HepG2 (cell line): Measurements from ENCODE around the gene ITGAE. TPM values are rescaled to one million over a fixed set of nuclear protein-coding genes. Genes with fewer than 3 reads are reported as not detected.

Source experiments
- ATF4 ChIP-seq, 2 experiments: fragments of 450-650 bp in 1 of 2; sonication (generic) in 1 of 2; formaldehyde crosslinking; IDR thresholded peaks; 2 replicates each; pipeline versions ENCODE4 v1.5.0 to v1.8.0; 2020 to 2022; ENCODE audit warnings: mild to moderate bottlenecking in 1 of 2, missing genetic modification reagents in 1 of 2
- BRD4 ChIP-seq: sonication (generic); formaldehyde crosslinking; IDR thresholded peaks from 2 replicates; pipeline ENCODE4 v1.4.0; 2020; ENCODE audit warnings: missing genetic modification reagents
- E2F5 ChIP-seq: sonication (generic); formaldehyde crosslinking; conservative IDR thresholded peaks from 2 replicates; pipeline ENCODE4 v1.4.0; 2020; ENCODE audit warnings: missing genetic modification reagents
- GABPA ChIP-seq, 2 experiments: IDR thresholded peaks; 2 replicates each; pipeline ENCODE4 v1.6.1; 2011 to 2016; ENCODE audit warnings: low read depth in 2 of 2, low read length in 1 of 2, missing biosample characterization in 1 of 2, missing genetic modification characterization in 1 of 2
- MYPOP ChIP-seq: sonication (generic); formaldehyde crosslinking; IDR thresholded peaks from 2 replicates; pipeline ENCODE4 v1.8.1; 2023; ENCODE audit warnings: mild to moderate bottlenecking, moderate library complexity, missing genetic modification reagents
- WIZ ChIP-seq: sonication (generic); formaldehyde crosslinking; IDR thresholded peaks from 2 replicates; pipeline ENCODE4 v1.5.1; 2020; ENCODE audit warnings: mild to moderate bottlenecking, missing genetic modification reagents
- ZNF121 ChIP-seq: sonication (generic); formaldehyde crosslinking; IDR thresholded peaks from 2 replicates; pipeline ENCODE4 v1.5.0; 2020; ENCODE audit warnings: mild to moderate bottlenecking, missing genetic modification reagents
- ZNF18 ChIP-seq: sonication (generic); formaldehyde crosslinking; IDR thresholded peaks from 2 replicates; pipeline ENCODE4 v1.8.0; 2022; ENCODE audit warnings: mild to moderate bottlenecking, missing genetic modification reagents; ENCODE audit not compliant: insufficient replicate concordance
- ZNF337 ChIP-seq: sonication (generic); formaldehyde crosslinking; IDR thresholded peaks from 2 replicates; pipeline ENCODE4 v1.5.1; 2020; ENCODE audit warnings: missing genetic modification reagents, low read depth, mild to moderate bottlenecking, borderline replicate concordance
- ZNF367 ChIP-seq: sonication (generic); formaldehyde crosslinking; IDR thresholded peaks from 2 replicates; pipeline ENCODE4 v1.4.0; 2020; ENCODE audit warnings: missing genetic modification reagents, borderline replicate concordance
- ZNF547 ChIP-seq: sonication (generic); formaldehyde crosslinking; IDR thresholded peaks from 2 replicates; pipeline ENCODE4 v1.5.1; 2020; ENCODE audit warnings: mild to moderate bottlenecking, missing genetic modification reagents
- ZNF556 ChIP-seq: sonication (generic); formaldehyde crosslinking; IDR thresholded peaks from 2 replicates; pipeline ENCODE4 v1.4.0; 2020; ENCODE audit warnings: mild to moderate bottlenecking, missing genetic modification reagents, borderline replicate concordance
- ZNF790 ChIP-seq: sonication (generic); formaldehyde crosslinking; IDR thresholded peaks from 2 replicates; pipeline ENCODE4 v1.8.0; 2022; ENCODE audit warnings: missing genetic modification reagents, mild to moderate bottlenecking, borderline replicate concordance
- polyA plus RNA-seq, 8 experiments: library from polyadenylated mRNA; depleted of rRNA in 3 of 8; stranded (reverse) in 7 of 8; unstranded in 1 of 8; fragments of >200 nt; fragmentation: Illumina TruSeq in 4 of 8; extraction: Trizol in 4 of 8; gene quantifications; 2 replicates each; pipeline versions ENCODE4 v1.2.1 to v1.2.3, GENCODE V29; 2011 to 2016; ENCODE audit warnings: low read depth in 4 of 8, missing spikeins in 1 of 8, mixed read lengths in 1 of 8; ENCODE audit not compliant: insufficient read depth in 1 of 8
- total RNA-seq, 5 experiments: library from RNA; depleted of rRNA; stranded (reverse); fragments of >200 nt; fragmentation: Illumina TruSeq; extraction: Trizol; gene quantifications; 2 replicates each; pipeline ENCODE4 v1.2.3, GENCODE V29; 2016; ENCODE audit warnings: low read depth in 1 of 5
- TF ChIP-seq, protein P1 (sequence below): sonication (generic); formaldehyde crosslinking; IDR thresholded peaks from 2 replicates; pipeline ENCODE4 v1.5.0; 2020; ENCODE audit warnings: mild to moderate bottlenecking, missing genetic modification reagents
- TF ChIP-seq, protein P2 (sequence below): sonication (generic); formaldehyde crosslinking; IDR thresholded peaks from 2 replicates; pipeline ENCODE4 v1.5.1; 2020; ENCODE audit warnings: mild to moderate bottlenecking, missing genetic modification reagents, moderate library complexity

The ITGAE gene
- total and polyA plus RNA-seq, 2 of the 13 experiments (the other 11 are each of a cell fraction or from before 2014, with no cell fraction given), result 42.3 to 49.0 TPM

DNA sequence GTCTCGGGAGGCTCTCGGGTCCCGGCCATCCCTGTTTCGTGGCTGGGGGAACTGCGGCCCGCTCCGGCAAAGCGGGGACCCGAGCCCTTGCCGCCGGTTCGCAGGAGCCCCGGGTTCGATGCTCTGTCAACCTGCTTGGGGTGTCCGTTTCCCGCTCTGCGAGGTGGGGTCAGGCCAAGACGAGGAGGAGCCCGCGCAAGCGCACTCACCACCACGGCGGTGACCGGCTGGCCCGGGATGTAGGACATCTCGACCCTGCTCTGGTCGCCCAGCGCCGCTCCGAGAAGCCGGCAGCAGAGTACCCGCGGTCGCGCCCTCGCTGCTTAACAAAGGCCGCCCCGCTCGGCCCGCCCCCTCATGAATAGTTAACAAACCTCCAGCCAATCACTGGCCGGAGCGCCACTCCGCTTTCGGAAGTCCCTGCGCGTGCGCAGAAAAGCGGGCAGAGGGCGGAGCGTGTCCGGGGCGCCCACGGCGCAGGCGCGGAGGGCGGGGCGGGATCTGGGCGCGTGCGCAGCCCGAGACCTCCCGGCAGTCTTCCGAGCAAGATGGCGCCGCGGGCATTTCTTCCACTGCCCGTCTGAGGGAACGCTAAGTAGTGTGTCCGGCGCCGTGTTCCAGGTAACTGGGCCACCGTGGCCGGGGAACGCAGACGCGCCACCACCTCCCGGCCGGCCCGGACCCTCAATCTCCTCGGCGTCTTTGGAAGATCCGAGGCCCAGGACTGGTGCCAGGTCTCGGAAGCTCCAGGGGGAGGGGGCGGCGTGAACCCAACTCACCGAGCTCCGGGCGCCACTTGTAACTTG is 132.5 kb downstream of the ITGAE start, which contains the start of the genes EMC6 and TAX1BP3 (continued):
- TF ChIP-seq, protein P1, sequence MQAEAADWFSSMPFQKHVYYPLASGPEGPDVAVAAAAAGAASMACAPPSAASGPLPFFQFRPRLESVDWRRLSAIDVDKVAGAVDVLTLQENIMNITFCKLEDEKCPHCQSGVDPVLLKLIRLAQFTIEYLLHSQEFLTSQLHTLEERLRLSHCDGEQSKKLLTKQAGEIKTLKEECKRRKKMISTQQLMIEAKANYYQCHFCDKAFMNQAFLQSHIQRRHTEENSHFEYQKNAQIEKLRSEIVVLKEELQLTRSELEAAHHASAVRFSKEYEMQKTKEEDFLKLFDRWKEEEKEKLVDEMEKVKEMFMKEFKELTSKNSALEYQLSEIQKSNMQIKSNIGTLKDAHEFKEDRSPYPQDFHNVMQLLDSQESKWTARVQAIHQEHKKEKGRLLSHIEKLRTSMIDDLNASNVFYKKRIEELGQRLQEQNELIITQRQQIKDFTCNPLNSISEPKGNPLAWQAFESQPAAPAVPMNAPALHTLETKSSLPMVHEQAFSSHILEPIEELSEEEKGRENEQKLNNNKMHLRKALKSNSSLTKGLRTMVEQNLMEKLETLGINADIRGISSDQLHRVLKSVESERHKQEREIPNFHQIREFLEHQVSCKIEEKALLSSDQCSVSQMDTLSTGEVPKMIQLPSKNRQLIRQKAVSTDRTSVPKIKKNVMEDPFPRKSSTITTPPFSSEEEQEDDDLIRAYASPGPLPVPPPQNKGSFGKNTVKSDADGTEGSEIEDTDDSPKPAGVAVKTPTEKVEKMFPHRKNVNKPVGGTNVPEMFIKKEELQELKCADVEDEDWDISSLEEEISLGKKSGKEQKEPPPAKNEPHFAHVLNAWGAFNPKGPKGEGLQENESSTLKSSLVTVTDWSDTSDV (CRISPR knock-in tag), result no peak; the same call in 1 of the 2 replicates
- no peak for TF ChIP-seq ZNF790 (CRISPR knock-in tag)
- TF ChIP-seq ZNF367 (CRISPR knock-in tag), result peak; percentile 70; the same call in 1 of the 2 replicates
- 0 out of 2 replicates have a peak, but pooled peaks have one; percentile 63 for TF ChIP-seq ZNF337 (CRISPR knock-in tag)
- peak; percentile 84 for TF ChIP-seq ZNF547
- TF ChIP-seq, protein P2, sequence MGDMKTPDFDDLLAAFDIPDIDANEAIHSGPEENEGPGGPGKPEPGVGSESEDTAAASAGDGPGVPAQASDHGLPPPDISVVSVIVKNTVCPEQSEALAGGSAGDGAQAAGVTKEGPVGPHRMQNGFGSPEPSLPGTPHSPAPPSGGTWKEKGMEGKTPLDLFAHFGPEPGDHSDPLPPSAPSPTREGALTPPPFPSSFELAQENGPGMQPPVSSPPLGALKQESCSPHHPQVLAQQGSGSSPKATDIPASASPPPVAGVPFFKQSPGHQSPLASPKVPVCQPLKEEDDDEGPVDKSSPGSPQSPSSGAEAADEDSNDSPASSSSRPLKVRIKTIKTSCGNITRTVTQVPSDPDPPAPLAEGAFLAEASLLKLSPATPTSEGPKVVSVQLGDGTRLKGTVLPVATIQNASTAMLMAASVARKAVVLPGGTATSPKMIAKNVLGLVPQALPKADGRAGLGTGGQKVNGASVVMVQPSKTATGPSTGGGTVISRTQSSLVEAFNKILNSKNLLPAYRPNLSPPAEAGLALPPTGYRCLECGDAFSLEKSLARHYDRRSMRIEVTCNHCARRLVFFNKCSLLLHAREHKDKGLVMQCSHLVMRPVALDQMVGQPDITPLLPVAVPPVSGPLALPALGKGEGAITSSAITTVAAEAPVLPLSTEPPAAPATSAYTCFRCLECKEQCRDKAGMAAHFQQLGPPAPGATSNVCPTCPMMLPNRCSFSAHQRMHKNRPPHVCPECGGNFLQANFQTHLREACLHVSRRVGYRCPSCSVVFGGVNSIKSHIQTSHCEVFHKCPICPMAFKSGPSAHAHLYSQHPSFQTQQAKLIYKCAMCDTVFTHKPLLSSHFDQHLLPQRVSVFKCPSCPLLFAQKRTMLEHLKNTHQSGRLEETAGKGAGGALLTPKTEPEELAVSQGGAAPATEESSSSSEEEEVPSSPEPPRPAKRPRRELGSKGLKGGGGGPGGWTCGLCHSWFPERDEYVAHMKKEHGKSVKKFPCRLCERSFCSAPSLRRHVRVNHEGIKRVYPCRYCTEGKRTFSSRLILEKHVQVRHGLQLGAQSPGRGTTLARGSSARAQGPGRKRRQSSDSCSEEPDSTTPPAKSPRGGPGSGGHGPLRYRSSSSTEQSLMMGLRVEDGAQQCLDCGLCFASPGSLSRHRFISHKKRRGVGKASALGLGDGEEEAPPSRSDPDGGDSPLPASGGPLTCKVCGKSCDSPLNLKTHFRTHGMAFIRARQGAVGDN (CRISPR knock-in tag), result peak; percentile 85
- no peak for TF ChIP-seq GABPA (IDR thresholded peaks at IDR 0.05; ENCODE audit: low read depth, low read length)
- TF ChIP-seq GABPA (CRISPR knock-in tag; IDR thresholded peaks at IDR 0.05; ENCODE audit: low read depth), result no peak; the same call in 1 of the 2 replicates
- TF ChIP-seq BRD4 (CRISPR knock-in tag), result peak; percentile 12; the same call in 1 of the 2 replicates
- TF ChIP-seq WIZ (CRISPR knock-in tag), result no peak; the same call in 1 of the 2 replicates
- TF ChIP-seq ATF4 (CRISPR knock-in tag; IDR thresholded peaks at IDR 0.05), result no peak
- TF ChIP-seq MYPOP (CRISPR knock-in tag), result peak; percentile 51; the same call in 1 of the 2 replicates
- TF ChIP-seq E2F5, result peak; percentile 77
- TF ChIP-seq ZNF556 (CRISPR knock-in tag), result no peak
- TF ChIP-seq ZNF18 (CRISPR knock-in tag), result peak; percentile 13
- TF ChIP-seq ZNF121 (CRISPR knock-in tag), result no peak
